ENCODE results near the gene ALOX12B.

The ALOX12B gene

GRCh38 chr17:8119581-8120519 lies 32.3 kb upstream of the ALOX12B start:
- Mint-ChIP-seq H3K4me1 (peaks cover 47% of the 10 kb centered on the region), H3K27me3 (ENCODE audit: low read depth) (peaks cover 91% of the 10 kb centered on the region), H3K27ac (peak overlapping the region in 2 of 3 experiments; percentile 26 to 58), H3K36me3 (ENCODE audit: low read depth) (no peaks in the 10 kb centered on the region), H3K9me3 (no peaks in the 10 kb centered on the region), H3K4me3 (peak overlapping the region; percentile 93 to 98 (median 97))
- no peak for TF ChIP-seq CTCF (IDR thresholded peaks at IDR 0.05; ENCODE audit: unreplicated experiment in 3 of 3)

- no peaks in the 10 kb centered on the region for H3K36me3 Mint-ChIP-seq (ENCODE audit: low read depth)
- H3K27me3 Mint-ChIP-seq (ENCODE audit: low read depth), result peaks cover 91% of the 10 kb centered on the region
- TF ChIP-seq CTCF (IDR thresholded peaks at IDR 0.05; ENCODE audit: unreplicated experiment in 3 of 3), result peak; percentile 87 to 89 (median 88)
- peak overlapping the region; percentile 50 to 82 (median 78) for H3K27ac Mint-ChIP-seq
- peaks cover 38% of the 10 kb centered on the region for H3K4me1 Mint-ChIP-seq
- H3K4me3 Mint-ChIP-seq, result peak overlapping the region; percentile 93 to 98 (median 97)
- no peaks in the 10 kb centered on the region for H3K9me3 Mint-ChIP-seq
These were observed 31.5 kb upstream of the ALOX12B start for GRCh38 chr17:8118769-8119580.

- Mint-ChIP-seq H3K27me3 (ENCODE audit: low read depth) (peaks cover 91% of the 10 kb centered on the region), H3K36me3 (ENCODE audit: low read depth) (no peaks in the 10 kb centered on the region), H3K9me3 (no peaks in the 10 kb centered on the region), H3K4me3 (peak within 1 kb of the TSS; percentile 93 to 98 (median 97)), H3K4me1 (peaks cover 31% of the 10 kb centered on the region), H3K27ac (peak within 1 kb of the TSS; percentile 50 to 82 (median 78))
- no peak for TF ChIP-seq CTCF (IDR thresholded peaks at IDR 0.05; ENCODE audit: unreplicated experiment in 3 of 3)
These were observed 30.7 kb upstream of the ALOX12B start, which contains the start of gene ALOXE3 for GRCh38 chr17:8117980-8118768. ALOXE3 (minus strand) TSS chr17:8118514; CDS start chr17:8117990, 524 bp downstream.

GRCh38 chr17:8117367-8117979 lies 30.0 kb upstream of the ALOX12B start:
- H3K27me3 Mint-ChIP-seq (ENCODE audit: low read depth), result peaks cover 91% of the 10 kb centered on the region
- H3K4me1 Mint-ChIP-seq, result peaks cover 29% of the 10 kb centered on the region
- H3K36me3 Mint-ChIP-seq (ENCODE audit: low read depth), result no peaks in the 10 kb centered on the region
- H3K4me3 Mint-ChIP-seq, result peak overlapping the region; percentile 93 to 98 (median 97)
- H3K27ac Mint-ChIP-seq, result no peak overlapping the region
- no peak for TF ChIP-seq CTCF (IDR thresholded peaks at IDR 0.05; ENCODE audit: unreplicated experiment in 3 of 3)
- H3K9me3 Mint-ChIP-seq, result no peaks in the 10 kb centered on the region

GRCh38 chr17:8116776-8117175 lies 29.3 kb upstream of the ALOX12B start:
- H3K27me3 Mint-ChIP-seq (ENCODE audit: low read depth), result peaks cover 91% of the 10 kb centered on the region
- peak overlapping the region; percentile 29 to 71 (median 58) for H3K4me3 Mint-ChIP-seq
- no peaks in the 10 kb centered on the region for H3K36me3 Mint-ChIP-seq (ENCODE audit: low read depth)
- no peaks in the 10 kb centered on the region for H3K9me3 Mint-ChIP-seq
- H3K4me1 Mint-ChIP-seq, result peaks cover 29% of the 10 kb centered on the region
- TF ChIP-seq CTCF (IDR thresholded peaks at IDR 0.05; ENCODE audit: unreplicated experiment in 3 of 3), result no peak
- H3K27ac Mint-ChIP-seq, result no peak overlapping the region

All from nephron (organoid).